Endothelial cell (in vitro differentiated cells): ENCODE results near the gene SLC22A2. TPM values are rescaled to one million over a fixed set of nuclear protein-coding genes. Genes with fewer than 3 reads are reported as not detected.

Experiments
- DNase-seq: peaks from one replicate; pipeline ENCODE4 v3.0.0; 2021; ENCODE audit warnings: low spot score
- H3K27ac Mint-ChIP-seq: one replicate; pipeline ENCODE4 v1.8.0; 2021; ENCODE audit warnings: mixed read lengths, inconsistent platforms; ENCODE audit not compliant: unreplicated experiment
- H3K27me3 Mint-ChIP-seq: one replicate; pipeline ENCODE4 v1.8.0; 2021; ENCODE audit warnings: mild to moderate bottlenecking, moderate library complexity, mixed read lengths, inconsistent platforms; ENCODE audit not compliant: unreplicated experiment
- H3K36me3 Mint-ChIP-seq: one replicate; pipeline ENCODE4 v1.8.0; 2021; ENCODE audit warnings: mild to moderate bottlenecking, low read depth, mixed read lengths, inconsistent platforms; ENCODE audit not compliant: unreplicated experiment
- H3K4me1 Mint-ChIP-seq: one replicate; pipeline ENCODE4 v1.8.0; 2021; ENCODE audit warnings: mild to moderate bottlenecking, mixed read lengths, inconsistent platforms; ENCODE audit not compliant: unreplicated experiment
- H3K4me3 Mint-ChIP-seq: one replicate; pipeline ENCODE4 v1.8.0; 2021; ENCODE audit warnings: mild to moderate bottlenecking, mixed read lengths, inconsistent platforms; ENCODE audit not compliant: unreplicated experiment
- H3K9me3 Mint-ChIP-seq: one replicate; pipeline ENCODE4 v1.8.0; 2021; ENCODE audit warnings: mixed read lengths, inconsistent platforms; ENCODE audit not compliant: unreplicated experiment
- CTCF ChIP-seq: fragments of 200-600 bp; sonication (generic); IDR thresholded peaks from one replicate; pipeline ENCODE4 v1.5.0; 2021; ENCODE audit warnings: antibody characterized with exemption; ENCODE audit not compliant: unreplicated experiment
- total RNA-seq: library from RNA; stranded (reverse); fragmentation: NEBNext Ultra II Directional; extraction: Animal tissue kit (Norgen Biotek cat#: 25700); gene quantifications from one replicate; pipeline ENCODE4 v1.2.1, GENCODE V29; 2021; ENCODE audit not compliant: unreplicated experiment

Gene SLC22A2
- total RNA-seq, 1 donor from 2014 or later, result not detected

GRCh38 chr6:160259598-160259997 lies 977 bp upstream of the SLC22A2 start:
- no peak overlapping the region for H3K4me3 Mint-ChIP-seq
- H3K9me3 Mint-ChIP-seq, result no peaks in the 10 kb centered on the region
- TF ChIP-seq CTCF, result no peak
- no peak for DNase-seq
- no peaks in the 10 kb centered on the region for H3K4me1 Mint-ChIP-seq
- no peaks in the 10 kb centered on the region for H3K36me3 Mint-ChIP-seq
- H3K27me3 Mint-ChIP-seq, result peaks cover 7% of the 10 kb centered on the region
- H3K27ac Mint-ChIP-seq, result no peak overlapping the region

- Mint-ChIP-seq H3K27me3 (peaks cover 7% of the 10 kb centered on the region), H3K9me3 (no peaks in the 10 kb centered on the region), H3K27ac (no peak overlapping the region), H3K4me1 (no peaks in the 10 kb centered on the region), H3K4me3 (no peak overlapping the region), H3K36me3 (no peaks in the 10 kb centered on the region)
- TF ChIP-seq CTCF, result no peak
- no peak for DNase-seq
Measured at GRCh38 chr6:160259143-160259425, 463 bp upstream of the SLC22A2 start.

- Mint-ChIP-seq H3K9me3 (no peaks in the 10 kb centered on the region), H3K4me3 (no peak overlapping the region), H3K36me3 (no peaks in the 10 kb centered on the region), H3K27me3 (peaks cover 5% of the 10 kb centered on the region), H3K27ac (no peak overlapping the region), H3K4me1 (no peaks in the 10 kb centered on the region)
- no peak for DNase-seq
- TF ChIP-seq CTCF, result no peak
Measured at GRCh38 chr6:160256445-160256844, 2.2 kb downstream of the SLC22A2 start.

GRCh38 chr6:160254467-160255312 lies 3.9 kb downstream of the SLC22A2 start:
- Mint-ChIP-seq H3K36me3 (no peaks in the 10 kb centered on the region), H3K4me3 (no peak overlapping the region), H3K9me3 (no peaks in the 10 kb centered on the region), H3K27me3 (peaks cover 5% of the 10 kb centered on the region), H3K27ac (no peak overlapping the region), H3K4me1 (no peaks in the 10 kb centered on the region)
- no peak for TF ChIP-seq CTCF
- DNase-seq, result no peak

- H3K9me3 Mint-ChIP-seq, result no peaks in the 10 kb centered on the region
- no peak overlapping the region for H3K4me3 Mint-ChIP-seq
- no peak for DNase-seq
- TF ChIP-seq CTCF, result no peak
- H3K27ac Mint-ChIP-seq, result no peak overlapping the region
- no peaks in the 10 kb centered on the region for H3K27me3 Mint-ChIP-seq
- H3K36me3 Mint-ChIP-seq, result no peaks in the 10 kb centered on the region
- H3K4me1 Mint-ChIP-seq, result no peaks in the 10 kb centered on the region
Measured at GRCh38 chr6:160253714-160254113, 4.9 kb downstream of the SLC22A2 start.
